Suppressor macrophage treated with lipopolysaccharide for 4 hours (primary cell): Measurements from ENCODE around the gene DDX1.
"Not testable (repeated sequence)": the region's sequence is repeated elsewhere in the genome, so short reads cannot be mapped to it uniquely, and the experiment has no call there.

Experiments
- DNase-seq: peaks from one replicate; pipeline ENCODE4 v3.0.0-alpha.2; 2020

Gene DDX1

DNA sequence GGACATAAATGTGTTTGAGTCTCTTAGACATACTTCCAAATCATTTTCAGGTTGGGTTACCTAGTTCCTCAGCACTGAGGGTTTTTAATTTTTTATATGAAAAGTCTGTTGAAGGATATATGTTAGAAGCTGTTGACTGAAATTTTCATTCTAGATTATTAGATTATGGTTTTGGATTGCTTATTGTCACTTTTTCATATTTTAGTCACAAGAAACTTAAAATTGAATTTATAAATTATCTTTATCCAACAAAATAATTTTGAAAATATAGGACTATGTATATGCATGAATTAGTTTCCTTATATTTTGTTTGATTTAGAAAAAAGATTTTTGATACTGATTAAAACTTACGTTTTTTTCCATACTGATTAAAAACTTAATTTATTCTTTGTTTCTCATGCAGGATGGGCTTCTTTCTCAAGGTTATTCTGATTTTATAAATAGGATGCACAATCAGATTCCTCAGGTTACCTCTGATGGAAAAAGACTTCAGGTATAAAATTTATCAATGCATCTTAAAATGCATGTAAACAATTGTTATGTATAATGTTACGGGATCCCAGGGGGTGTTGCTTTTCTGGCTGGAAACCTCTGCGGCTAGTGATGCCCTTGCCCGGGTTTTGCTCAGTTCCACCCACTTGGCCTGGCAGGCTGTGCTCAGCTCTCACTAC lies 26.2 kb downstream of the DDX1 start:
- DNase-seq = no peak

GRCh38 chr2:15618449-15618855 lies 26.8 kb downstream of the DDX1 start:
- DNase-seq = no peak

GRCh38 chr2:15619076-15619475 lies 27.4 kb downstream of the DDX1 start:
- DNase-seq = no peak

- DNase-seq = no peak
These were observed 27.8 kb downstream of the DDX1 start for GRCh38 chr2:15619510-15619909.

- no peak for DNase-seq
These were observed 28.3 kb downstream of the DDX1 start for GRCh38 chr2:15619938-15620337.

- DNase-seq = no peak
These were observed 28.7 kb downstream of the DDX1 start for GRCh38 chr2:15620340-15620739.

DNA sequence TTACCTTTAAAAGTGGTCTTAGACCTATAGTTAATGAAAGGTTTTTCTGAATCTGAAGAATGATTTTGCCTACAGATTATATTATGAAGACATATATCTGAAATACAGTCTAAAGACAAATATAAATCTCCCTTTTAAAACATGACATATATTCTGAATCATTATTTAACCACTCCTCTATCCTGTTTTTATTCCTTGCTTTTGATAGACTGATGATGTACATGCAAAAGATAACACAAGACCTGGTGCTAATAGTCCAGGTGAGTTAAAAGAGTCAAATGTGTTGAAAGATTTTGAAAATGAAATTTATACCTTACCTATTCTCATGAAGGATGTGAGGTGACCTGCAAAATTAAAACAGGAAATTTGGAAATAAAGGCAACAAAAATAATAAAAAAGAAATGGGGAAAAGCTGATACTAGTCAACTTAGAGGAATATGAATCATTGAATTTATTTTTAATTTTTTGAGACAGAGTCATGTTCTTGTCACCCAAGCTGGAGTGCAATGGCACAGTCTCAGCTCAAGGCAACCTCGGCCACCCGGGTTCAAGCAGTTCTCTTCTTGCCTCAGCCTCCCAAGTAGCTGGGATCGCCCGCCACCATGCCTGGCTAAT lies 29.3 kb downstream of the DDX1 start:
- no peak for DNase-seq

- not testable (repeated sequence) for DNase-seq
These were observed 29.8 kb downstream of the DDX1 start for GRCh38 chr2:15621472-15621870.

- DNase-seq = no peak
These were observed 30.5 kb downstream of the DDX1 start for GRCh38 chr2:15622214-15622613.

GRCh38 chr2:15622614-15623480 lies 31.2 kb downstream of the DDX1 start:
- no peak for DNase-seq

DNA sequence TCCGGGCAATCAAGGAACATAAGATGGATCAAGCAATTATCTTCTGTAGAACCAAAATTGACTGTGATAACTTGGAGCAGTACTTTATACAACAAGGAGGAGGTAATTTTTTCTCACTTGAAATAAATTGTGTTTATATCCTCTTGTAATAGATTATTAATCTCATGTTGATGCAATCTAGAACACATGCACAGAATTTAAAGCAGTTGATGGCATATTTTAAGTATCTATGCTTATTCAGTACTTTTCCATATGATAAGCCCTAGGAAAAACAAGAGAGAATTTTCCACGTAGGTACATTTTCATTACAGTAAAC lies 31.8 kb downstream of the DDX1 start:
- DNase-seq = no peak

DNA sequence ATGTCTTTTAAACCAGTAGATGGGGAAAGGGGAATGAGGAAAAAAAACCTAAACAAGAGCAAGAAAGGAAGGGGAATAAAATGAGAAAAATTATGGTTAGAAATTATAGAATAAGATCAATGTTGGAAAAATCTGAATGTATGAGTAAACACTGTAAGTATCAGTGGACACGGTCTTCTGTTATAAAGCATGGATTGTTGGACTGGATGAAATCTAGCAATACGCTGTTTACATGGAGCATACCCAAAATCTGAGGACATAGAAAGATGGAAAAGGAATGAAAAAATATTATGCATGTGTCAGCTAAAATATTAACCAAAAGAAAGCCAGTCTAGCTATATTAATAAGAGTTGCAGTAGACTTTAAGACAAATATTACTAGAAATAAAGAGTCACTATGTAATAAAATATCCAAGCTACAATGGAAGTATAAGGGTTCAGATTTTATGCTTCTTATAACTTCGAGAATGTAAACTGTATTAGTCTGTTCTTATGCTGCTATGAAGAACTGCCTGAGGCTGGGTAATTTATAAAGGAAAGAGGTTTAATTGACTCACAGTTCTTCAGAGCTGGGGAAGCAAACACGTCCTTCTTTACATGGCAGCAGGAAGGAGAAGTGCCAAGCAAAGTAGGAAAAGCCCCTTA lies 32.4 kb downstream of the DDX1 start:
- no peak for DNase-seq

DNA sequence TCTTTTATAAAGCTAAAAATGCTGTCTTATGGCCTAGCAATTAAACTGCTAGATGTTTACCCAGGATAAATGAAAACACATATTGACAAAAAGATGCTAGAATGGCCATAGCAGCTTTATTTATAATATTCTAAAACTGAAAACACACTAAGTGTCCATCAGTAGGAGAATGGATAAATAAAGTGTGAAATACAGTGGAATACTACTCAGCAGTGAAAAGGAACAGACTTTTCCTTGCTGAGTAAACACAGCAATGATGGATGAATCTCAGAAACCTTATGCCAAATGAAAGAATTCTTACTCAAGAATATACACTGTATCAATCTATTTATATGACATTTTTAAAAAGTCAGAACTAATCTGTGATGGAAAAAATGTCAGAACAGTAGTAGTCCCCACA lies 33.2 kb downstream of the DDX1 start:
- no peak for DNase-seq

GRCh38 chr2:15625344-15626036 lies 33.8 kb downstream of the DDX1 start:
- no peak for DNase-seq

DNA sequence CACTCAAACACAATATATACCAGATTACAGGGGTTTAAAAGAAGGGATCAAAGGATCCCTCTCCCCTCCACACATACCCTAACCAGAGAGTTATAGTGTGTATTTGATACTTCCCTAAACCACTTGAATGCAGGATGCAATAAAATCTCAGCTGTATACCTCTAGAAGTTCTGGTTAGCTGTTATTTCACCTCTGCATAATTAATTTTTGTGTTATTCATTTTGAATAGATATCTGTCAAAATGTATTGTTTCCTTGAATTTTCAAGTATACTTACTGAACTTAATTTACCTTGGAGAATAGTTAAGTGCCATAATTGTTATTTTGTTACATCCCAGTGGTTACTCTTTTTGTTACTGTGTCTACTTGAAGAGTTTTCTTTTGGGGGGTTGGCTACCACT lies 34.5 kb downstream of the DDX1 start:
- DNase-seq = no peak

- DNase-seq = no peak
These were observed 35.3 kb downstream of the DDX1 start for GRCh38 chr2:15626967-15627366.

DNA sequence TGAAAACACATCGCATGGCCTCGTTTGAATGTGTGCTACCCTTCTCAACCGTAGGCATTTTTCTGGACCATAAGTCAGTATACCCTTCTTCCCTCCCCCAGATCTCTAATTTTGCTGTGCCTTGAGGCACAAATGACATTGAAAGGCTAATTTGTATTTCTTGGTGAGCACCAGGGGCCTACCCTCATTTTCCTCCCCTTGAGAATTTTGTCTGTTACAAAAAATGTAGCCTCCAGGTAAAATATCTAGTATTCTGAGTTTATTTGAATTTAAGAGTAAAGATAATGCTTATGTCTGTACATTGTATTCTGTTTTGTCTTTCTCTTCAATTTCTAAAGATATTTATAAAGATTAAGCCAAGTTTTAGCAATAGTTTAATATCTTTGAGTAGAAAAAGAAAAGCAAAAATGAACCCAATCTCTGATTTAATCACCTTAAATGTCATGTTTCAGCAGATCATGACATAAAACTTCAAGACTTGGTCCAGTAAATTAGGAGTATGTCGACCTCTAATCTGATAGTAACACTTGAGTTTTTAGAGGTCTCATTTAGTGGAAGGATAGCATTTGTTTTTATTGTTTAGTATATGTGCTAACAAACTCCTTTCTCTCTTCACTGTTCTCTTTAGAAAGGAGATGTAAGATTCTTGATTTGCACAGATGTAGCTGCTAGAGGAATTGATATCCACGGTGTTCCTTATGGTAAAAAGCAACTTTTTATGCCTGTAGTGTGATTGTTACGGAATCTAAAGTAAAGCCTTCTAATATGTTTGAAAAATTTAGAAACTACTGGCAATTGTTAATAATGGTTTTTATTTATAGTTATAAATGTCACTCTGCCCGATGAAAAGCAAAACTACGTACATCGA lies 36.4 kb downstream of the DDX1 start:
- no peak for DNase-seq

- no peak for DNase-seq
These were observed 37.5 kb downstream of the DDX1 start for GRCh38 chr2:15628899-15629855.

DNA sequence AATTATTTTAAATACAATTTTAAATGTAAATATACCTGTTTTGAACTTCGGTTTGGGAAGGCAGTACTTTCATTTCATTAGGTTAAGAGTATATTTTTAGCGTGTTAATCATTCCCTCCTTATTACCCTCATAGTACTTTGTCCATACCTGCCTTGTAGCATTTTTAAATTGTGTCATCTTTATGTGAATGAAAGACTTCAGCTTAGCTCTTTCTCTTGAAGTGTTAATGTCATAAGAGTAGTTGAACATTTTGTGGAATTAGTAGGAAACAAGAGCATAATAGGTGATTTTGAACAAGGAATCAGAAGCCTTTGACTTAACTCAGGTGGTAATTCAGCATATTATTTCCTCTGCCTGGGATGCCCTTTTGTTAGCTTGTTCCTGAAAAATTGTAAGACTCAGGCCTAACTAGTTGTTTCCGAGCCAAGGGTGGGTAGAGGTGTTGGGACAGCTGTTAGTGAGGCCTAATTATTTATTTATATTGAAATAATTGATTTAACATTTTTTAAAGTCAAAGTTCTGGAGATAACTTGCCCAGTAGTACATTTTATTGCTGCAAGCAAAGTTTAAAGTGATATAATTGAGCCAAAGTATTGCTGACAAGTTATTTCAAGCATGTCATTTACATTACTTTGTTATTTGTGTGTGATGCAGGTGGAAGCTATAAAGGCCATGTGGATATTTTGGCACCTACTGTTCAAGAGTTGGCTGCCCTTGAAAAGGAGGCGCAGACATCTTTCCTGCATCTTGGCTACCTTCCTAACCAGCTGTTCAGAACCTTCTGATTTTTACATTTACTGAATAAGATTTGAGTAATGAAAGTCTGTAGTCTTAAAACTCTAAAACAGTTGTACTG lies 38.7 kb downstream of the DDX1 start:
- DNase-seq = no peak
